Fibroblast of peridontal ligament (primary cell): ENCODE data around the gene GGTLC1.

ENCODE experiments used
- DNase-seq: peaks from one replicate; pipeline ENCODE4 v3.0.0-alpha.2; 2010; ENCODE audit errors: extremely low read depth

GGTLC1 gene

DNA sequence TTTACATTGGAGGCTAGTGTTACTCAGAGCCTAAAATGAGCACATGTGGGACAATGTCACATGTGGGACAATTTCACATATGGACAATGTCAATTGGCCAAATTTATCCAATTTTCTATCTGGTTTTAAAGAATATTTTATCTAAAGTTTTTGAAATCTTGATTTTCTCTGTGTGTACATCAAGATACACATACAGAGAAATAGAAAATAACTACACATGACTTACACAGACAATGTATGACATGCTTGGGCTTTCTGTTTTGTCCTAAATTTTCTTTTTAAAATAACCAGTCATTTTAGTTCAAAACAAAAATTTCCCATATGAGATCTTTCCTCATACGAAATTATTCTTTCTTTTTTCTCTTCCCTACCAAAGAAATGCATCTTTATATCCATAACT, 24.6 kb downstream of the GGTLC1 start:
- no peak for DNase-seq

- DNase-seq, result no peak
Observed at GRCh38 chr20:23962272-23962671, 26.3 kb downstream of the GGTLC1 start.

- no peak for DNase-seq
Observed at GRCh38 chr20:23959054-23959453, 29.5 kb downstream of the GGTLC1 start.

GRCh38 chr20:23955896-23956295, 32.7 kb downstream of the GGTLC1 start:
- no peak for DNase-seq

DNA sequence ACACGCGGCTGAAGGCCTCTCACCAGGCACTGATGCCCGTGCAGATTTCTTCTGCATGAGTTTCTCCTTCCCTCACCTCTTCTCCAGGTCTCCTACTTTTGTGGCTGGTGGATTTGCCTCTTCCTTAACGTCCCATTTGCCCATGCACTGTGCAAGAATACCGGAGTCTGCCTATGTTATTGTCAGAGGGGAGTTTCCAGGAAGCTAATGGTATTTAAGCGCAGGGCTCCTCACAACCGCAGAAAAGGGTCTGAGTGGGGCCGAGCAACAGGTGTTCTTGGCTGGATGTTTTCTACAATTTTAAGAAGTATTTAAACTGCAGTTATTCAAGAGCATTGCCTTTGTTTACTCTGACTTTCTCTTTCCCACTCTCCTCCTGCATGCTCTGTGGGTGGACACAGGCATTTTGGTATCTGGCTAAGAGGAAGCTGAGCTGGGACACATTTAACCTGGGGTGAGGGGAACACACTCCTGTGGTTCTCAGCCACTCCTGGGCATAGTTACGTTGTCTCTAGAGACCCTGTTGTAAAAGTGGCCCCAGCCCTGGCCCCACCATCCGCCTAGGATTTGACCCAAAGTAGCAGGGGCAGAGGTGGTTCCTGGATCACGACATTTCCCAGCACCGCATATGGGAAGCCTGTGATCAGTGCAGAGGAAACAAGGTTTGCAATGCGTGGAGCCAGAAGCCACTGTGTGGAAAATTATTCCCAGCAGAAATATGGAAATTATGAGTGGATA, 34.4 kb downstream of the GGTLC1 start:
- no peak for DNase-seq

DNA sequence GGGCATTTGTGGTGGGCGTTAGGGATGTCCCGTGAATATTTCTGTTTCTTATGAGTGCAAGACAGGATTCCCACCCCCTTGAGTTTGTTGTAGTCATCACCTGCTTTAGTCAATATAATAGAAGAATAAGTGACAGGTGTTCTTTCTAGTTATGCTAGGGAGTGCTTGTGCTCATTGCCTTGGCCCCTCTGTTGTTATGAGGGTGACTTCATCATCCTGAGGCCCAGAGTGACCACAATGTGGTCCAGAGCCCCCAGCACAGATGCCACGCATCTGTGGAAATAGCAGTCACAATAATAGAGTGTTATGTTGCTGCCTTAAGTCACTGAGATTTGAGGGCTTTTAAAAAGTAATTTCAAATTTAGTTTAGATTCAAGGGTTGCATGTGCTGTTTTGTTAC, 42.4 kb downstream of the GGTLC1 start:
- DNase-seq, result no peak

GRCh38 chr20:23943304-23943703, 45.3 kb downstream of the GGTLC1 start:
- no peak for DNase-seq

- DNase-seq, result no peak
Observed at GRCh38 chr20:23939641-23940040, 48.9 kb downstream of the GGTLC1 start.

GRCh38 chr20:23939063-23939462, 49.5 kb downstream of the GGTLC1 start:
- no peak for DNase-seq

- DNase-seq, result no peak
Observed at GRCh38 chr20:23938118-23938438, 50.5 kb downstream of the GGTLC1 start.

- DNase-seq, result peak; percentile 42
Observed at GRCh38 chr20:23937303-23938117, 51.1 kb downstream of the GGTLC1 start.
